Sigmoid colon (tissue), 4 donors: ENCODE measurements around the gene TMEM143.

ENCODE experiments used
- EP300 ChIP-seq, 4 donors: sonication (generic); formaldehyde crosslinking; IDR thresholded peaks; one replicate each; pipeline ENCODE4 v1.6.1; 2017; ENCODE audit warnings: antibody characterized with exemption in 4 of 4
- POLR2A ChIP-seq, 2 donors: fragments of 450-650 bp; IDR thresholded peaks; one replicate each; pipeline ENCODE4 v1.6.1; 2016; ENCODE audit warnings: antibody characterized with exemption in 2 of 2, mild to moderate bottlenecking in 2 of 2, moderate library complexity in 2 of 2
- POLR2AphosphoS5 ChIP-seq, 4 donors: sonication (generic); formaldehyde crosslinking; IDR thresholded peaks; one replicate each; pipeline ENCODE4 v1.6.1; 2017; ENCODE audit warnings: antibody characterized with exemption in 4 of 4
- TF ChIP-seq, protein P1 (sequence below), 4 experiments: fragments of 450-650 bp in 3 of 4; fragments of 200-600 bp in 1 of 4; IDR thresholded peaks; one replicate each; pipeline ENCODE4 v1.5.1; 2016 to 2019; ENCODE audit warnings: antibody characterized with exemption in 4 of 4, mild to moderate bottlenecking in 3 of 4, moderate library complexity in 2 of 4

DNA sequence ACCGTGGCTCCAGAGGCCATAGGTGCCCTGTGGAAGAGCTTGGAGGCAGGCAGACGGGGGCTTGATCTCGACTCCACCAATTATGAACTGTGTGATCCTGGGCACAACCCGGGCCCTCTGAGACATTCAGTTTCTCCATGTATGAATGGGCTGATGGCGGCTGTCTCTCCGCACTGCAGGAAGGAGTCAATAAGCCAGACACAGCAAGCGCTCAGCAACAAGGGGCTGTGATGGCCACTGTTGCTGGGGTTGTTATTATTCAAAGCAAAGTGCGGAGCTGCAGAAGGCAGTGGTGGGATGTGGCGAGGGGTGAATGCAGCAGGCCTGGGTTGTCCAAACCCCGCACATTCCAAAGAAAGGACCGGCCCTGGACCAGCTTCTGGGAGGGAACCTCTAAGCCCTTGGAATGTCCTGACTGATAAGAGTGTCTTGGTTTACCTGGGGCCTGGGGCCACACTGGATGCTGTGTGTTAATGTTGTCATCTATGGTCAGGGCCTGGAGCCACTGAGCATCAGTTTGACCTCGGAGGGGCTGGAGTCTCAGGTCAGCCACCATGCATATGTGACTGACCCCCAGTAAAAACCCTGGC is 8.3 kb downstream of the TMEM143 start:
- TF ChIP-seq EP300 (IDR thresholded peaks at IDR 0.05) = no peak
- TF ChIP-seq, protein P1, sequence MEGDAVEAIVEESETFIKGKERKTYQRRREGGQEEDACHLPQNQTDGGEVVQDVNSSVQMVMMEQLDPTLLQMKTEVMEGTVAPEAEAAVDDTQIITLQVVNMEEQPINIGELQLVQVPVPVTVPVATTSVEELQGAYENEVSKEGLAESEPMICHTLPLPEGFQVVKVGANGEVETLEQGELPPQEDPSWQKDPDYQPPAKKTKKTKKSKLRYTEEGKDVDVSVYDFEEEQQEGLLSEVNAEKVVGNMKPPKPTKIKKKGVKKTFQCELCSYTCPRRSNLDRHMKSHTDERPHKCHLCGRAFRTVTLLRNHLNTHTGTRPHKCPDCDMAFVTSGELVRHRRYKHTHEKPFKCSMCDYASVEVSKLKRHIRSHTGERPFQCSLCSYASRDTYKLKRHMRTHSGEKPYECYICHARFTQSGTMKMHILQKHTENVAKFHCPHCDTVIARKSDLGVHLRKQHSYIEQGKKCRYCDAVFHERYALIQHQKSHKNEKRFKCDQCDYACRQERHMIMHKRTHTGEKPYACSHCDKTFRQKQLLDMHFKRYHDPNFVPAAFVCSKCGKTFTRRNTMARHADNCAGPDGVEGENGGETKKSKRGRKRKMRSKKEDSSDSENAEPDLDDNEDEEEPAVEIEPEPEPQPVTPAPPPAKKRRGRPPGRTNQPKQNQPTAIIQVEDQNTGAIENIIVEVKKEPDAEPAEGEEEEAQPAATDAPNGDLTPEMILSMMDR (IDR thresholded peaks at IDR 0.05) = no peak
- no peak for TF ChIP-seq POLR2AphosphoS5 (IDR thresholded peaks at IDR 0.05)
- TF ChIP-seq POLR2A (IDR thresholded peaks at IDR 0.05) = no peak
